Liver (tissue), 3 donors: ENCODE data around the gene LRPPRC.
"Not testable (repeated sequence)": the region's sequence is repeated elsewhere in the genome, so short reads cannot be mapped to it uniquely, and the experiment has no call there.

Experiments
- CTCF ChIP-seq: fragments of 150-350 bp; IDR thresholded peaks from 2 replicates; pipeline ENCODE4 v1.5.1; 2017; ENCODE audit warnings: improper control_type of control experiment, low read depth, low read length; ENCODE audit not compliant: missing input control
- GABPA ChIP-seq, 2 donors: IDR thresholded peaks in 1 of 2; conservative IDR thresholded peaks in 1 of 2; 2 replicates each; pipeline ENCODE4 v1.6.1; 2016; ENCODE audit warnings: antibody characterized with exemption in 2 of 2, mild to moderate bottlenecking in 1 of 2, moderate library complexity in 1 of 2
- MAX ChIP-seq: IDR thresholded peaks from 2 replicates; pipeline ENCODE4 v1.6.1; 2016; ENCODE audit warnings: antibody characterized with exemption
- RAD21 ChIP-seq, 2 donors: IDR thresholded peaks; 2 replicates each; pipeline ENCODE4 v1.6.1; 2016; ENCODE audit warnings: antibody characterized with exemption in 2 of 2, mild to moderate bottlenecking in 2 of 2
- REST ChIP-seq: IDR thresholded peaks from 2 replicates; pipeline ENCODE4 v1.6.1; 2016; ENCODE audit warnings: antibody characterized with exemption, mild to moderate bottlenecking
- TAF1 ChIP-seq: conservative IDR thresholded peaks from 2 replicates; pipeline ENCODE4 v1.6.1; 2016; ENCODE audit warnings: antibody characterized with exemption, mild to moderate bottlenecking
- ZBTB33 ChIP-seq: IDR thresholded peaks from 2 replicates; pipeline ENCODE4 v1.6.1; 2016; ENCODE audit warnings: antibody characterized with exemption
- donor health status: healthy.
- donor health status: healthy.

GRCh38 chr2:43911136-43911790 is 84.5 kb downstream of the LRPPRC start:
- not testable (repeated sequence) for TF ChIP-seq CTCF; GABPA (IDR thresholded peaks at IDR 0.05 in 1 of 2, conservative IDR thresholded peaks at IDR 0.05 in 1 of 2); MAX; TAF1; ZBTB33; REST; RAD21 (IDR thresholded peaks at IDR 0.05)
